T-helper 2 cell treated with Interferon-gamma antibody and Interleukin-4, amounts not matched to agents 100 ng/mL and 5 ng/mL, for 36 hours (primary cell): ENCODE results near the gene EAF1. TPM values are rescaled to one million over a fixed set of nuclear protein-coding genes. Genes with fewer than 3 reads are reported as not detected.
"Not testable (repeated sequence)": the region's sequence is repeated elsewhere in the genome, so short reads cannot be mapped to it uniquely, and the experiment has no call there.

Experiments used
- intact Hi-C: fragments of 100-400 bp; cut with micrococcal nuclease; formaldehyde crosslinking; loops from one replicate; pipeline ENCODE4 v1.15.1; 2023
- total RNA-seq: library from RNA; stranded (reverse); gene quantifications from 2 replicates; pipeline ENCODE4 v1.2.3, GENCODE V29; 2022

Gene EAF1
- total RNA-seq, 1 donor from 2014 or later = 27.8 TPM

DNA sequence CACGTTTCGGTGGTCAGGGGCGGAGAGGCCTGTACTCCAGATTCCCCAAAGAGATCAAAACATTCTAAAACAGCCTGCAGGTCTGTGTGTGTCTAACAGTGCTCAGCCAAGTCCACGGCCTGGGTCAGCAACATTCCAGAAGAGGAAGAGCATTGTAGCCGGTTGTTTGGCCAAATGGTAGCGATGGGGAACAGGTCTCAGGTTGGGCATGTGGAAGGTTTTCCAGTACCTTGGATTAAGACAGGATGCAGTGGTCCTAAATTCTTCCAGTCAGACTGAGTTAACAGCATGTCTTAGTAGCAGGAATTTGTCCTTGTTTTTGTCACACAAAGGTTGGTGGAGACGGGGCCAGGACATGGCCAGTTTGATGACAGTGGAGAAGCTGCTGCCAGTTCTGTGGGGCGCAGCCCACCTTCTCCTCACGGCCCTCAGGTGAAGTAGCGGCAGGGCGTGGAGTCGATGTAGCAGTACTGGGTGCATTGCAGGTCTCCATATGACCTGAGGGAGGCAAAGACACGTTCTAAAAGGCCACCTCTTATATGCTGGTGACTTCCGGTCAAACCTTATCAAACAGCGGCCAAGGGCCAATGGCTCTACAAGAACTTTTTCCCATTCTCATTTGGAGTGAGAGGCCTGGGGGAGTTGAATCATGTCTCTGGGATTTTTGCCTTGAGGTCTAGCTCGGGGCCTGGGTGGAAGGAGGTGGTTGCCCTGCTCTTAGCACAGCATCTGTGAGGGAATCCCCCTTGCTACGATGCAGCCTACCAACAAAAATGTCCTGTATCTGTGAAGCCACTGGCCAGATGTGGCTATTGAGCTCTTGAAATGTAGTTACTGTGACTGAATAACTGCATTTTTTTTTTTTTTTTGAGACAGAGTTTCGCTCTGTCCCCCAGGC, 24.1 kb downstream of the EAF1 start:
- intact Hi-C loops = no loop called here

DNA sequence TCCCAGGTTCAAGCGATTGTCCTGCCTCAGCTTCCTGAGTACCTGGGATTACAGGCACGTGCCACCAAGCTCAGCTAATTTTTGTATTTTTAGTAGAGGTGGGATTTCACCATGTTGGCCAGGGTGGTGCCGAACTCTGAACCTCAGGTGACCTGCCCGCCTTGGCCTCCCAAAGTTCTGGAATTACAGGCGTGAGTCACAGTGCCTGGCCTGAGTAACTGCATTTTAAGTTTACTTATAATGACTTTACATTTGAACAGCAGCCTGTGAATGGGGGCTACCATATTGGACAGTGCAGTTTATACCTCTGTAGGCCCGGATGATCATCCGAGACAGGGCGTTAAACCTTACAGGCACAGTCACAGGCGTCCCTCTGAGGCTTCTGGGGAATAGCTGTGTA, 24.8 kb downstream of the EAF1 start:
- intact Hi-C loops = no loop called here

- intact Hi-C loops = no loop called here
Observed at GRCh38 chr3:15452961-15453360, 25.6 kb downstream of the EAF1 start.

GRCh38 chr3:15453501-15453900, 26.1 kb downstream of the EAF1 start:
- intact Hi-C loops = no loop called here

- intact Hi-C loops = no loop called here
Observed at GRCh38 chr3:15453991-15454625, 26.7 kb downstream of the EAF1 start.

GRCh38 chr3:15454965-15455364, 27.6 kb downstream of the EAF1 start:
- intact Hi-C loops = no loop called here

DNA sequence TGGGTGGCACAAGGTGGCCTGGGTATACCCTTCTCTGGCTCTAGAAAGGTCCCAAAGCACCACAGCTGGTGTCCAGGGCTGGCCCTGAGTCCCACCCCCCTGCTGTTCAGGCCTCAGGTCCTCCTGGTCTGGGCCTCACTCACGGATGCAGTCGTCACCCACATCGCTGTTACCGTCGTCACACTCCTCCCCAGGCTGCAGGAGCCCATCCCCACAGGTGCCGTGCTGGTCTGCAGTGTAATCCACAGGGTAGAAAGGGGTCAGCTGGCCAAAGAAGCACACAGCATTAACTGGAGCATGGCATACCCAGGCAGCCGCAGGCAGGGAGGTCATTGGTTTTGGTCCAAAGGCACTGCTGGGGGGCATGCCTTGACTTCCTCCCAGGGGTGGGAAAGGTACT, 28.4 kb downstream of the EAF1 start:
- intact Hi-C loops = no loop called here

DNA sequence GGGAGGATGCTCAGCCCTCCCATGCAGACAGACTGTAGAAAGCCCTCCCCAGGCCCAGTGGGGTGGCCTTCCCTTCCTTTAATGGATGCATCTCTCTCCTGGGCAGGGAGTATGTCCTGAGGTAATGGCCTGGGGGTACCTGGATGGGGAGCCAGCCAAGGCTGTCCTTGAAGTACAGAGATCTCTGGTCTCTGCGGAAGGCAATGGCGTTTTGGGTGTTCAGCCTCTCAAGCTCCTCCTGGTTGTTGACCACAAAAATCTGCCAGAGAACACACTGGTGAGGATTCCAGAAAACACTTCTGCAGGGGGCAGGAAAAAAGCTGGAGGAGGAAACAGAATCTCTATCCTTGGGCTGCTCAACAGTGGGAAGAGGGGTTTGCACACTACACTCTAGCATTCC, 28.9 kb downstream of the EAF1 start:
- intact Hi-C loops = no loop called here

GRCh38 chr3:15456915-15457314, 29.5 kb downstream of the EAF1 start:
- intact Hi-C loops = not testable (repeated sequence)

- intact Hi-C loops = no loop called here
Observed at GRCh38 chr3:15458212-15458780, 30.9 kb downstream of the EAF1 start.

DNA sequence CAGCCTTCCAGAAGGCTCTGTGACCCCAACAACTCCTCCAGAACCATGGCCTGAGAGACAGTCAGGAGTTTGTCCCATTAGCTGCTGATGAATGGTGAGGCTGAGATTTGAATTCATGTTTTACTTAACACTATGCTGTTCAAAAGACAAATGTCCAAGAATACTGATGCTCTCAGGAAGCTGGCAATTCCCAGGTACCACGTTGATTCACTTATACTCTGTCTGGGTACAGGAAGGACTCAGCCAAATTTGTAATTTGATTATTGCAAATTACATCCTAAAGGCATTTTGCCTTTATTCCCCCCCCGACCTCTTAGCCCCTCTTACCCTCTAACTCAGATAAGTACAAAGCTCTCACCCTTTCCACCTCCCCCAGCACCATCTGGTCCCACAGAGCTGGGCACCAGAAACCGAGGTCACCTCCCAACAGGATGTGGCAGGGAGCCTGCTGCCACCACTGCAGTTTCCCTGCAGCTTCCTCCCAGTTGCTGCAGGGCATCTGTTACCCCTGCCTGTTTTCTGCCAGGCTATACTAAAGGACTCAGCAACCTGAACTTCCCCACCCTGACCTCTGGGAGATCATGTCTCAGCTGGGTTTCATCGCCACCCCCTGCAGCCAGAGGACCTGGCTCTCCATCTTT, 33.6 kb downstream of the EAF1 start:
- intact Hi-C loops = no loop called here

GRCh38 chr3:15462451-15462850, 35.1 kb downstream of the EAF1 start:
- intact Hi-C loops = no loop called here

DNA sequence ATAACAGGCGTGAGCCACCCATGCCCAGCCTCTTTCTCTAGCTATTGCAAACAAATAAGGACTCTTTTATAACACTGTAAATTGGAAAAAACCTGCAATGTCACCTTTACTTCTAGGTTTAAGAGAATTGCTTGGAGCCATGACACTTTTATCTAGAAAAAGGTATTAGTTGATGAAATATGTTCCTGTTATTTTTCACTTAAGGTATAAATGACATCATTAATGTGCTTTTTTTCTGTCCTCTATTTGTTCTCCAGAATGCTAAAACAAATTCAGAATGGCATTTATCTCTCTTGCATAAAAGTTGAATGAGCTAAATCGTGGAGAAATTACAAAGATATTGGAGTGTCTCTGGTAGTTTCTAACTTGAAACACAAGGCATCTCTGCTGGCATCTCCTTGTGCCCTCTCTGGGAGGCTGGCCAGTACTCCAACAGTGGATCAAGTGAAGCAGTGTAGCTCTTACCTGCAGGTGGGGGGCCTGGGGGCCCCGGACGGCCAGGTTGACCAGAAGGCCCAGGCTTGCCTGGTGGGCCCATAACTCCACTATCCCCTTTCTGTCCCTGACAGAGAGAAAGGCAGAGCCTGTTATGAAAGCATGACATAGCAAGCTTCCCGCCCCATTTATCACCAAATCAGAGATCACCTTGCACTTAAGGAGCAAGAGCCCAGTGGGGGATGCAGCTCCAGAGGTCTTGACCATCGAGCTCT, 38.6 kb downstream of the EAF1 start:
- intact Hi-C loops = no loop called here

GRCh38 chr3:15467227-15468181, 40.1 kb downstream of the EAF1 start:
- intact Hi-C loops = no loop called here

DNA sequence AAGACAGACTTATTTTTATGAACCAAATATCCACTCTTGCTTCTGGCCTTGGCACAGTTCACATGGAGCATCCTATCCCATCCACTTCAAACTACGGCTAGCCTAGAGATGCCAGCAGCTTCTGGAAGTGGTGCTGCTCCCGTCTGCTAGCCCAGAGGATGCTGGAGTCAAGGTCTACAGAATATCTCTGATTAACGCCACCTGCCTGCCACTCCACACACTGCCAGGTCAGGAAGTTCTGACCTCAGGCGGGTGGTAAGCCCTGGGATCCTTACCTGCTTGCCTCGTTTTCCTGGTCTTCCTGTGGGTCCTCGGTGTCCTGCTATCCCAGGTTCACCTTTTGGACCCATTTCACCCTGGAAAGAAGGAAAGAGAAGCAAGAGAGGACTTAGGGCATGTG, 42.9 kb downstream of the EAF1 start:
- intact Hi-C loops = no loop called here

DNA sequence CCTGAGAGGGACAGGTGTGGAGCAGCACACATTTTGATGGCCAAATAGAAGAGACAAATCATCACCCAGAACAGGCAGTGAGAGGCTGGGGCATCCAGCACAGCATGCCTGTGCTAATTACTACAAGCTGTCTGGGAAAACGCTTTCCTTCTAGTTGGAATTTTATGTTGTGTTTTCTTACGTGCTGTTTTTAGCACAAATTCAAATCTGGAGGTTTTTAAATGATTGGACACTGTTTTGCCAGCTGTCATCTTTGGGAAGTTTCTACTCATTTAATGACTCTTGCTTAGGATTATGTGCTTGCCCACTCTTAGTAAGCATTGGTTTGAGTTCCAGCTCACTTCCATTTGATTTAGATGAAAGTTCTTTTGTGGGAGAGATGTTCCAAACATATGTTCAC, 43.5 kb downstream of the EAF1 start:
- intact Hi-C loops = no loop called here

GRCh38 chr3:15471861-15472260, 44.5 kb downstream of the EAF1 start:
- intact Hi-C loops = no loop called here

- intact Hi-C loops = no loop called here
Observed at GRCh38 chr3:15475161-15475560, 47.8 kb downstream of the EAF1 start.

DNA sequence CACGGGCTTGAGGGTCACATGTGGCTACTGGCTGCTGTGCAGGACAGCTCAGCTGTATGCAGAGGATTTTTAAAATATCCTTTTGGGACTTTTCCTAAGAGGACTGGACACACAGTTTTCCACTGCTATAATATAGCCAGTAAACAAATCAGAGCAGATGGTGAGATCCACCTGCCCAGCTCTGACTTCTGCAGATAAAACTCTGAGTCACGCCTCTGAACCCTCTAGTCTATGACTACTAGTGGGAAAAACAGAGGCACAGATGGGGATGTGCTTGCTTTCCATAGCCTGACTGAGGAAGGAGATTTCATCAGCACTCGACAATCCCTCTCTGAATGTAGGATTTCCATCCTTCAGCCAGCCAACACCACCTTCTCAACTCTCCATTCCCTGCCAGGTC, 49.0 kb downstream of the EAF1 start:
- intact Hi-C loops = no loop called here

DNA sequence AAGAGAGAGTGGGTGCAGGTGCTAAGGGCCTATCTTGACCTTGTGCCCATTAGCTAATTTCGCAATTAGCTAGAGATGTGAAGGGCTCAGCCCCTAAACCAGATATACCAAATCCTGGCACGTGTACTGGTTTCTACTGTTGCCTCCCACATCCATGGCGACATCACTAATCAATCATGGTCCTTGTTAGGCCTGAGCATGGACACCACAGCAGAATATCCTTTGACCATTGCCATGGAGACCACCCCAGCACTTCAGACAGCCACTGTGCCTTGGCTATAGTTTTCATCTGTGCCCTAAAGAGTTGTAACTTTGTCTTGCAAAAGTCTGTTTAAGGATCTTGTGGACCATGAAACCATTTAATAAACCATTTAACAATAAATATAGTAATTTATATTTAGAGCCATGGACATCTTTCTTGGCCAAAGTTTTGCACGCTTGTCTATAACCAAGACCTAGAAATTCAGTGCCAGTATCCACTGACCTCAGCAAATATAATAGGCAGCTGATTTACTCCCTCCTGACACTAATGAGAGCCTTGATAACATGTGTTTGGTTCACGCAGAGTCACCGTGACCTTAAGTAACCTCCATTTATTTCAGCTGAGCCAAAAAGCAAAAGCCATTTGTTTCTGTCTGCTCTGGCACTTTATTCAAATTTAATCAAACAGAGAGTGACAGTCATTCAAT, 50.7 kb downstream of the EAF1 start:
- intact Hi-C loops = no loop called here
